ENCODE data around the gene CNDP1.

GRCh38 chr18:74587441-74587840, 53.1 kb downstream of the CNDP1 start:
- TF ChIP-seq EZH2 (IDR thresholded peaks at IDR 0.05; ENCODE audit: borderline replicate concordance, insufficient read depth, low read depth, low read length, poor library complexity, severe bottlenecking) = no peak
- no peak for TF ChIP-seq CTCF (IDR thresholded peaks at IDR 0.05)

All from B cell (primary cell).